NCI-H446 treated with DMSO at 0.1 percent for 48 hours (cell line): ENCODE measurements around the gene ACBD6.

ENCODE experiments used
- DNase-seq: peaks from one replicate; lab custom pipeline; 2025; lab: John Stamatoyannopoulos, UW

Gene ACBD6

DNA sequence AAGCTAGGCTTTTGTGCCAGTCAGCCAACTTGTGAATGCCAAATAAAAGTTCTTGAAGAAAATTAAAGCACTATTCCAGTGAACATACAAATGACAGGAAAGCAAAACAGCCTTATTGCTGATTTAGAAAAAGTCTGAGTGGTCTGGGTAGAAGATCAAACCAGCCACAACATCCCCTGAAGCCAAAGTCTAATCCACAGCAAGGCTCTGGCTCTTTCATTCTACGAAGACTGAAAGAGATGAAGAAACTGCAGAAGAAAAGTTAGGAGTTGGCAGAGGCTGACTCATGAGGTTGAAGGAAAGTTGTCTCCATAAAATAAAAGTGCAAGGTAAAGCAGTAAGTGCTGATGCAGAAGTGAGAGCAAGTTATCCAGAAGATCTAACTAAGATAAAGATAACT is 206.4 kb downstream of the ACBD6 start:
- no peak for DNase-seq

GRCh38 chr1:180294711-180295110 is 207.7 kb downstream of the ACBD6 start:
- DNase-seq: no peak

DNA sequence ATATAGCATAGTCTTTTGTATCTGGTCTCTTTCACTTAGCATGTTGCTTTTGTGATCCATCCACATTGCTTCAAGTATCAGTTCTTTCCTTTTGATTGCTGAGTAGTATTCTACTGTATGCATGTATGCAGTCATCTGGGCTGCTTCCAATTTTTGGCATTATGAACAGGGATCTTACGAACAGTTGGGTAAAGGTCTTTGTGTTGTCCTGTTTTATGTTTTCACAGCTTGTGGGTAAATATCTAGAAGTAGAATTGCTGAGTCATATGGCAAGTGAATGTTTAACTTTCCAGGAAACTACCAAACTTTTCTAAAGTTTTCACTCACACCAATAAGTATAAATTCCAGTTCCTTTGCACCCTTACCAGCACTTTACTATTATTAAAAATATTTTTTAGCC is 211.4 kb downstream of the ACBD6 start:
- DNase-seq: no peak

GRCh38 chr1:180290265-180291001 is 211.9 kb downstream of the ACBD6 start:
- DNase-seq: no peak

DNA sequence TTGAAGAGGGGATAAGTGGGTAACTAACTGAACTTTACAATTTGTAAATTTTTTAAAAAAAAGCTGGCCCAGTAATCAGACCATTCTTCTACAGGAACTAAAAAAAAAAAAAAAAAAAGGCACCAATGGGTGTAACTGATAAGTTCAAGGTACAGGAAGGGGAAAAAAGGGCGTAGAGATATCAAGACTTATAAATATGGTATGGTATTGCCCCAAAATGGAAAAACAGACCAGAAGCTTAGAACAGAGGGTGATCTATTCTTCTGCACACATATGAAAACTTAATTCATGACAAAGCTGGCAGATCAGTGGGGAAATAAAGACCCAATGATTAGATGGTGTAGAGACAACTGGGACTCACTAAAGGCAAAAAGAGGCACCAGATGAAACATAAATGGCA is 213.4 kb downstream of the ACBD6 start:
- no peak for DNase-seq

GRCh38 chr1:180287988-180288705 is 214.2 kb downstream of the ACBD6 start:
- no peak for DNase-seq

GRCh38 chr1:180286417-180286816 is 216.0 kb downstream of the ACBD6 start:
- DNase-seq: no peak

DNA sequence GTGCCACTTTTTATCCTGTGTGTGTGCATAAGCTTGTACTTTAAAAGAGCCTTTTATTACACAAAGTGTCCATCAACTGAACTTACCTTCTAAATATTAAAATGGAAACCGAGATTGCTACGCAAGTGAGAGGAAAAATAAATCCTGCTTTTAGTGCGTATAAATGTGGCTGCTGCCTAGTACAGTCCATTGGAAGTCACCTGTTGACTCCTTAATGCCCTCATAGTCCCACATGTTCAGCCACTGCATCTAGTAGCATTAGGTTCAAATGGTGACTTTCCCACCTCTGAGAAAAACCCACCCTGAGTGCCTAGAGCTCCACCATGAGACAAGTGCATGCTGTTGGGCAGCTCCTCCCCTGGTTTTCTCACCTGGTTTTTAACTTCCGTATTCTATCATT is 219.3 kb downstream of the ACBD6 start:
- DNase-seq: no peak

- DNase-seq: peak; percentile 14
Measured at GRCh38 chr1:180282401-180283044, 219.9 kb downstream of the ACBD6 start.

GRCh38 chr1:180281490-180281889 is 220.9 kb downstream of the ACBD6 start:
- DNase-seq: no peak

DNA sequence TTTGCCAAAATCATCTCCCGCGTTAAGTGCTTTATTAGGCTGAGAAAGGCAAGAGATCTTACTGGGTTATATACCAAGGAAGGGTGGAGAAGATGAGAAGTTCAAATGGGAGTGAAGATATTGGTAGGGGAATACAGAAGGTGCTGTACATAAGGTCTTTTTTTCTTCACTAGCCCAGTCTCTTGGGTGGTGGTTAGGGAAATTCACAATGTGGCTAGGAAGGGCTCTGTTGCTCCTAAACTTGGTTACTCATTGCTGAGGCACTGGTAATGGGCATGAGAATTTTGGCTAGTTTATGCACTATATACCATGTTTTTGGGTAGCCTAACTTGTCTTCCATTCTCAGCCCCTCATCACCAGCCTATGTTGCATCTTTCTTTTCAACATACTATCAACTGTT is 221.8 kb downstream of the ACBD6 start:
- DNase-seq: no peak

- no peak for DNase-seq
Measured at GRCh38 chr1:180279651-180280050, 222.7 kb downstream of the ACBD6 start.

DNA sequence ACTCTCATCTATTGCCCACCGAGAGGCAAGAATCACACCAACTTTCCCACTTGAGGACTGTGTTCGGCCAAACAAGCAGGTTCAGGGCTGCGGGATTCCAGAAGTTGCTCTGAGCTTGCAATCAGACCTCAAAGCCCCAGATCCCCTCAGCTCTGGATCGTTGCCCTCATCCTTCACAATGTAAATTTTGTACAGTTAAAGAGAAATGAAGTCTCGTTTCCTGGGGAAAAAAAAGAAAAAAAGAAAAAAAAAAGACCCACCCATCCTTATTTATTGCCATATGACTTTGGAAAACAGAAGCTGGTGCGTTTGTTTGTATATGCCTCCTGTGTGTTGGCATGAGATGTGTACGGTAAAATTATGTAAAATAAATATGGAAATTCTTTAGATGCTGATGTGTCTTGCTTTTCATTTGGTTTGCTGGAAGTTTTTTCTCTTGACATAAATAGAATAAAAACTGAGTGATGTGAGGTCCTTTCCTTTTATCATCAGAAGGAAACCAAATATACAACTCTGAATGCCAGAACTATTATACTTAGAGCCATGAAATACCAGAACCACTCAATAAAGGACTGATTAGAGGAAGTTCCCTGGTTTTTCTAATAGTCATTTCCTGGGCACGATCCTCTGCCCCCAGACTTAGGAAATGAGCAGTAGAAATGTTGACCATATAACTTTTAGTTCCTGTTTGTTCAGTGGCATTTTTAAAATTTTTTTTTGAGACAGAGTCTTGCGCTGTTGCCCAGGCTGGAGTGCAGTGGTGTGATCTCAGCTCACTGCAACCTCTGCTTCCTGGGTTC is 223.6 kb downstream of the ACBD6 start:
- DNase-seq: no peak

DNA sequence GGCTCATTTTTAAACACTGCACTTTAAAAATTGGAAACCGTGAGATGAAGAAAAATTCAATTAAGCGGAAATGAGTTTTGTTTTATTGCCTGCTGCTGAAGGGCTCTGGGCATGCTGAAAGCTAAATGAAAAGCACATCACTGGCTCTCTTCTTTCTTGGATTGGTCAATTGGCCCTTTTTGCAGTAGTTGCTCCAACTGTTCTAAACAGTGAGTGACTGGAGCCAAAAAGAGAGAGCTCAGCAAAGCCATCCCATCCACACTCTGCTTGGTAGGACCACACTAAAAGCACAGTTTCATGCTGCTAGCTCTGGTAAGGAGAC is 224.2 kb downstream of the ACBD6 start:
- DNase-seq: no peak

DNA sequence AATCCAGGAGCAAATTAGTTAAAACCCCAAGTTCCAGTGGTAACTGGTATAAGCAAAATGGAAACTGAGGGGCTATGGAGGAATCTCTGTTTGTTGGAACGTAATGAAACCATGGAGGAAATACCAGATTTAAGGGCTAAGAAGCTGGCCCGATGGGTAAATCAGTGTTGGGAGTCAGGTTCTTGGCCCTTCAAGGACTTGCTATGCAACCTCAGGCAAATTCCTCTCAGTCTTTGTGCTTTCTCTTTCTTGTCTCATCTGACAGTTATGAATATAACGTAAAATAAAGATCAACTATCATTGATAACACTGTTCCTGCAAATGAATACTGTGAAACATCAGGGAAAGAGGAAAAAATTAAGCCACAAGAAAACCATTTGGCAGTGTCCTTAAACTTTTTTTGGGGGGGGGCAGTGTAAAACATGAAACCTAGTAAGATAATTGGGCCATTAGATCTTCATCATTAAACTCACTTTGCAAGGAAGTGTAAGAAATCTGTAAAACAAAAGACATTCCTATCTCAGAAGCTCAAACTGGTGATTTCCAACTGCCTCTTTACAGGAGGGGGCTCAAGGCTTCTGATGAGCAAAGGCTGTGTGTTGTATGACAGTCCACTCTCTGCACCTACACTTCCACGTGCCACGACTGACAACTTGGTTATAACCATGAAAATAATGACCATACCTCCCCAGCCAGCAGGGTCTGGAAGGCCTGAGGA is 224.7 kb downstream of the ACBD6 start:
- DNase-seq: no peak

- no peak for DNase-seq
Measured at GRCh38 chr1:180275726-180276125, 226.7 kb downstream of the ACBD6 start.

DNA sequence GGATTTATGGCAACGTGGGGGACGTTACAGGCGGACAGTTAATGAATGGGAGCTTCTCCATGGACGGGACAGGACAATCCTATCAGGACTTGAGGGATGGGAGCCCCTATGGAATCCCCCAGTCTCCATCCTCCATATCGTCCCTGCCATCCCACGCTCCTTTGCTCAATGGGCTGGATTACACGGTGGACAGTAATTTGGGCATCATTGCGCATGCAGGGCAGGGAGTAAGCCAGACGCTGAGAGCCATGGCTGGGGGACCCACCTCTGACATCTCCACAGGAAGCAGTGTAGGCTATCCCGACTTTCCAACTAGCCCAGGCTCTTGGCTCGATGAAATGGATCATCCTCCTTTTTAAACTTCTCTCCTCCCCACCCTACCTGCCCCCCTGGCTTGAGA is 228.2 kb downstream of the ACBD6 start:
- DNase-seq: no peak

- no peak for DNase-seq
Measured at GRCh38 chr1:180273066-180273465, 229.3 kb downstream of the ACBD6 start.

GRCh38 chr1:180272395-180272794 is 230.0 kb downstream of the ACBD6 start:
- no peak for DNase-seq

- DNase-seq: no peak
Measured at GRCh38 chr1:180271272-180272255, 230.8 kb downstream of the ACBD6 start.
